ENCODE results near the gene P2RY14. TPM values are rescaled to one million over a fixed set of nuclear protein-coding genes. Genes with fewer than 3 reads are reported as not detected.

Gene P2RY14
- total RNA-seq, 4 donors from 2014 or later: 3.0 to 14.2 (median 12.4) TPM

DNA sequence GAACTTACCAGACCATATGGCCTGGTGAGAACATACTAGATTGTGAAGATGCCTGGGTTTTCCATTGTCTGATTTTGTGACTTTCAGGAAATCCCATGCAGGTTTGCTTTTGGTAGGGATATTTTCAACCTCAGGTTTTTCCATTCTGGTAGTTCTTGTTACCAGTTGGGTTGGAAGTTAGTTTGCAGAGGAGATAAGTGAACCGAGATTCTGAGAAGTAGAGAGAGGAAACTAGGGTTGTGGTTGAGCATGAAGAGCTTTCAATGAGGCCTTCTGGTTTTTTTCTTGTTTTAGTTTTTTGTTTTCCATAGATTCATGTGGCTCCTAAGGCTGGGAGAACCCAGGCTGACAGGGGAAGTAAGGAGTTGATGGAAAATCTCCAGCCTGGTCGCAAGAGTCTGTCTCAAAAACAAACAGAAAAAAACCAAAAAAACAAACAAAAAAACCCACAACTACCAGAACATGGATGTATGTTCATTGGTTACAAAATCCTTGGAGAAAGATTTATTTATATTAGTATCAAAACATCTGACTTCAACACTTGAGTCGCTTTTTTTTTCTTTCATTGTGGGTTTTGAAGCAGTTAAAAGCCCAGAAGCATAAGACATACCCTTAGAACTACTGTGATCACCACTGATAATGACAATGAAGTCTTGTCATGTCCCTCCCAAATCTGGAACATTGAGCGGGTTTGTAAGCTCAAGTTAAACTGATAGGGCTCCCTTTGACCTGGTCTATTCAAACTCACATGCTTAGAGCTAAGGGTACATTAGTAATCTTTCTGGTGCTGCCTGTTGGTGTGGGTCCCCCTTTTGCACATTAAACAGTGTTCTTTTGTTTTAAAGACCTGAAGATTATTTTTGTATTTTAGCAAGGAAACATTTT lies 78.5 kb downstream of the P2RY14 start:
- Histone ChIP-seq H3K27ac (replicated peaks in 1 of 4) (no peak overlapping the region), H3K4me3 (no peak overlapping the region), H3K27me3 (no peaks in the 10 kb centered on the region), H3K36me3 (no peaks in the 10 kb centered on the region), H3K4me1 (no peaks in the 10 kb centered on the region), H3K9me3 (no peaks in the 10 kb centered on the region)
- TF ChIP-seq POLR2A (IDR thresholded peaks at IDR 0.05; ENCODE audit: low read depth) (no peak), EP300 (IDR thresholded peaks at IDR 0.05) (no peak), POLR2AphosphoS5 (IDR thresholded peaks at IDR 0.05) (no peak)
- TF ChIP-seq, protein P1, sequence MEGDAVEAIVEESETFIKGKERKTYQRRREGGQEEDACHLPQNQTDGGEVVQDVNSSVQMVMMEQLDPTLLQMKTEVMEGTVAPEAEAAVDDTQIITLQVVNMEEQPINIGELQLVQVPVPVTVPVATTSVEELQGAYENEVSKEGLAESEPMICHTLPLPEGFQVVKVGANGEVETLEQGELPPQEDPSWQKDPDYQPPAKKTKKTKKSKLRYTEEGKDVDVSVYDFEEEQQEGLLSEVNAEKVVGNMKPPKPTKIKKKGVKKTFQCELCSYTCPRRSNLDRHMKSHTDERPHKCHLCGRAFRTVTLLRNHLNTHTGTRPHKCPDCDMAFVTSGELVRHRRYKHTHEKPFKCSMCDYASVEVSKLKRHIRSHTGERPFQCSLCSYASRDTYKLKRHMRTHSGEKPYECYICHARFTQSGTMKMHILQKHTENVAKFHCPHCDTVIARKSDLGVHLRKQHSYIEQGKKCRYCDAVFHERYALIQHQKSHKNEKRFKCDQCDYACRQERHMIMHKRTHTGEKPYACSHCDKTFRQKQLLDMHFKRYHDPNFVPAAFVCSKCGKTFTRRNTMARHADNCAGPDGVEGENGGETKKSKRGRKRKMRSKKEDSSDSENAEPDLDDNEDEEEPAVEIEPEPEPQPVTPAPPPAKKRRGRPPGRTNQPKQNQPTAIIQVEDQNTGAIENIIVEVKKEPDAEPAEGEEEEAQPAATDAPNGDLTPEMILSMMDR (IDR thresholded peaks at IDR 0.05): no peak
- DNase-seq (ENCODE audit: extremely low spot score): no peak
- 77% methylated on average over 4 of the region's 4 CpGs for whole genome bisulfite sequencing
- intact Hi-C loops (cut with DNase I): no loop called here

DNA sequence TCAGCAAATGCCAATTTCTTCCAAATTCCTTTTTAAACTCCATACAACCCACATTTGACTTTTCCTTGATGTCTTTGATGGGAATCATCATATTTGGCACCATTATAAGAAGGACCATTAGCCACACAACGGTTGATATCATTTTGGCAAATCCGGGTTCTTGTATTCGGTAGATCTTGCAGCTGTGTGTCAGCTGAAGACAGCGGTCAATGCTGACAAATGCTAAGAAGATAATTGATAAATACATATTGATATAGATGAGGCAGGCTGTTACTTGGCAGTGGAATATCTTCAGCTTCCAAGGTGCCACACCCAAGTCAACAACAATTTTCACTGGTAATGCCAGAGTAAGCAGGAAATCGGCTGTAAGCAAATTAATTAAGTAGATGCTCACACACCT lies 79.5 kb downstream of the P2RY14 start:
- 96% methylated on average over 5 of the region's 5 CpGs for WGBS

GRCh38 chr3:151197981-151198767 lies 80.2 kb downstream of the P2RY14 start:
- Histone ChIP-seq H3K27me3 (no peaks in the 10 kb centered on the region), H3K27ac (replicated peaks in 1 of 4) (no peak overlapping the region), H3K36me3 (no peaks in the 10 kb centered on the region), H3K4me3 (no peak overlapping the region), H3K9me3 (no peaks in the 10 kb centered on the region), H3K4me1 (no peaks in the 10 kb centered on the region)
- WGBS: 87% methylated on average over 6 of the region's 6 CpGs
- DNase-seq (ENCODE audit: extremely low spot score): no peak
- TF ChIP-seq, protein P1 (IDR thresholded peaks at IDR 0.05): no peak
- TF ChIP-seq POLR2A (IDR thresholded peaks at IDR 0.05; ENCODE audit: low read depth) (no peak), EP300 (IDR thresholded peaks at IDR 0.05) (no peak), POLR2AphosphoS5 (IDR thresholded peaks at IDR 0.05) (no peak)
- intact Hi-C loops (cut with DNase I): no loop called here

More for the DNA sequence above, 79.5 kb downstream of the P2RY14 start:
- Histone ChIP-seq H3K27ac (replicated peaks in 1 of 4) (no peak overlapping the region), H3K36me3 (no peaks in the 10 kb centered on the region), H3K4me1 (no peaks in the 10 kb centered on the region), H3K4me3 (no peak overlapping the region), H3K27me3 (no peaks in the 10 kb centered on the region), H3K9me3 (no peaks in the 10 kb centered on the region)
- DNase-seq (ENCODE audit: extremely low spot score): no peak
- intact Hi-C loops (cut with DNase I): no loop called here
- TF ChIP-seq, protein P1 (IDR thresholded peaks at IDR 0.05): no peak
- TF ChIP-seq POLR2A (IDR thresholded peaks at IDR 0.05; ENCODE audit: low read depth) (no peak), POLR2AphosphoS5 (IDR thresholded peaks at IDR 0.05) (no peak), EP300 (IDR thresholded peaks at IDR 0.05) (no peak)

- Histone ChIP-seq H3K27me3 (no peaks in the 10 kb centered on the region), H3K4me3 (no peak overlapping the region), H3K27ac (replicated peaks in 1 of 4) (no peak overlapping the region), H3K4me1 (no peaks in the 10 kb centered on the region), H3K36me3 (no peaks in the 10 kb centered on the region), H3K9me3 (no peaks in the 10 kb centered on the region)
- intact Hi-C loops (cut with DNase I): no loop called here
- whole genome bisulfite sequencing: 96% methylated on average over 8 of the region's 8 CpGs
- TF ChIP-seq POLR2A (IDR thresholded peaks at IDR 0.05; ENCODE audit: low read depth) (no peak), POLR2AphosphoS5 (IDR thresholded peaks at IDR 0.05) (no peak), EP300 (IDR thresholded peaks at IDR 0.05) (no peak)
- TF ChIP-seq, protein P1 (IDR thresholded peaks at IDR 0.05): no peak
- no peak for DNase-seq (ENCODE audit: extremely low spot score)
Observed at GRCh38 chr3:151197228-151197627, 81.1 kb downstream of the P2RY14 start.

Data from esophagus muscularis mucosa (tissue), 4 donors.